Keratinocyte (primary cell): ENCODE data around the gene NXT1.

Source experiments
- EZH2 ChIP-seq: IDR thresholded peaks from one replicate; pipeline ENCODE4 v1.6.1; 2012; ENCODE audit warnings: inconsistent platforms, mild to moderate bottlenecking, low read length, moderate library complexity
- TF ChIP-seq, protein P1 (sequence below), 3 experiments: IDR thresholded peaks in 1 of 3; conservative IDR thresholded peaks in 1 of 3; optimal IDR thresholded peaks in 1 of 3; 2 replicates in 2 of 3; 3 replicates in 1 of 3; pipeline versions ENCODE3 to v1.5.1; 2011; ENCODE audit warnings: low read length in 3 of 3, mild to moderate bottlenecking in 3 of 3, moderate library complexity in 2 of 3, control low read depth in 1 of 3, inconsistent platforms in 1 of 3; ENCODE audit not compliant: insufficient read depth in 2 of 3; ENCODE audit errors: extremely low read depth in 1 of 3

DNA sequence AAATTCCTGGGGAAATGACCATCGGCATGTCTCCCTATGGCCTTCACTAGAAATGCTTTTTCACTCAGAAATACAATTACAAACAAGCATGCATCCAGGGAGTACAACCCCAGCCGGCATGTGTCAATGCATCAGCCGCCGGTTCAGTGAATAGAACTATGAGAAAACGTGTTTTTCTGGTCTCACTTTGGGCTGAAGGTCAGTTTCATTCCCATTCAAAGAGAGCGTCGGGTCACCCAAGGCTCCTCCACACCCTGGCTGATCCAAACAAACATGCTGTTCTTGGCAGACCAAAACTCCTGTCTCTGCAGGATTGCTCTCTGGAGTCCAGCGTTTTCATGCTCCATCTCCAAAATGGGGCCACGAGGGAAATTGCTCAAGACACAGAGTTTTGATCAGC lies 35.5 kb upstream of the NXT1 start:
- TF ChIP-seq, protein P1, sequence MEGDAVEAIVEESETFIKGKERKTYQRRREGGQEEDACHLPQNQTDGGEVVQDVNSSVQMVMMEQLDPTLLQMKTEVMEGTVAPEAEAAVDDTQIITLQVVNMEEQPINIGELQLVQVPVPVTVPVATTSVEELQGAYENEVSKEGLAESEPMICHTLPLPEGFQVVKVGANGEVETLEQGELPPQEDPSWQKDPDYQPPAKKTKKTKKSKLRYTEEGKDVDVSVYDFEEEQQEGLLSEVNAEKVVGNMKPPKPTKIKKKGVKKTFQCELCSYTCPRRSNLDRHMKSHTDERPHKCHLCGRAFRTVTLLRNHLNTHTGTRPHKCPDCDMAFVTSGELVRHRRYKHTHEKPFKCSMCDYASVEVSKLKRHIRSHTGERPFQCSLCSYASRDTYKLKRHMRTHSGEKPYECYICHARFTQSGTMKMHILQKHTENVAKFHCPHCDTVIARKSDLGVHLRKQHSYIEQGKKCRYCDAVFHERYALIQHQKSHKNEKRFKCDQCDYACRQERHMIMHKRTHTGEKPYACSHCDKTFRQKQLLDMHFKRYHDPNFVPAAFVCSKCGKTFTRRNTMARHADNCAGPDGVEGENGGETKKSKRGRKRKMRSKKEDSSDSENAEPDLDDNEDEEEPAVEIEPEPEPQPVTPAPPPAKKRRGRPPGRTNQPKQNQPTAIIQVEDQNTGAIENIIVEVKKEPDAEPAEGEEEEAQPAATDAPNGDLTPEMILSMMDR (optimal IDR thresholded peaks at IDR 0.05 in 1 of 3, IDR thresholded peaks at IDR 0.05 in 1 of 3, conservative IDR thresholded peaks at IDR 0.05 in 1 of 3; ENCODE audit: extremely low read depth in 1 of 3, insufficient read depth in 2 of 3, low read length in 3 of 3), result no peak
- TF ChIP-seq EZH2, result no peak
